HG02870 (cell line): ENCODE measurements around the gene INPP4B.

ENCODE experiments used
- ATAC-seq: cut with Tn5 transposase; IDR thresholded peaks from one replicate; pipeline ENCODE4 v1.9.1; 2021; ENCODE audit warnings: mild to moderate bottlenecking, moderate library complexity; ENCODE audit not compliant: unreplicated experiment

The INPP4B gene

GRCh38 chr4:142393127-142393526, 453.0 kb downstream of the INPP4B start:
- ATAC-seq = no peak

DNA sequence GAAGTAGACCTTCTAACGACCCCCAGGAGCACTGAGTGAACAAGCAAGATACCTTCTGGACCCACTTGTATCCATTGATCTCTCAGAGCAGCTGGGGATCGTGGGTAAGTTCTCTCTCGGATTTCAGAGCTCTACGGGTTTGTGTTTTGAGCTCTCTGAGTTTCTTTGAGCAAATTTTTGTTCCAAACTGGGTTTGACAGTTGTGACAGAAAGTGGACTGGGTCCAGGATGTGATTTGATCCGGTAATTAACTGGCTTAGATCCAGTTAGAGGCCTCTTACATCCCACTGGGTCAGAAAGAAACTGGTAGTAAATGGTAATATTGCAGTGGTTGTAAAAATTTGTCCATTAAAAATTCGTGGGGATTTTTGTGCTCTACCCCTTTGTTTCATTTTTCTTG, 459.2 kb downstream of the INPP4B start:
- ATAC-seq = no peak

DNA sequence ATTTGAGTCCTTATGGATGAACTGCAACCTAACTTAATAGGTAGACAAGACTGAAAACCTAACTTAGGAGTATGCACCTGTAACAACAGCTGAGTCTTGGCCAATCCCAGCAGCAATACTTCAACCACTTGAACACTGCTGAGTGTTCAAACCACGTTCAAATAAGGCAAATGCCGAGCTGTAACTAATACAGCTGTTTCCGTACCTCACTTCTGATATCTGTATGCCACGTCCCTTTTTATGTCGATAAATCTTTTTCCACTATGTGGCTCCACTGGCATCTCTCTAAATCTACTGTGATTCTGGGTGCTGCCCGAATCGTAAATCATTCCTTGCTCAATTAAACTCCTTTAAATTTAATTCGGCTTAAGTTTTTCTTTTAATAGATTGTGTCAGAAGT, 459.7 kb downstream of the INPP4B start:
- ATAC-seq = no peak

- no peak for ATAC-seq
Observed at GRCh38 chr4:142383800-142384470, 462.2 kb downstream of the INPP4B start.

DNA sequence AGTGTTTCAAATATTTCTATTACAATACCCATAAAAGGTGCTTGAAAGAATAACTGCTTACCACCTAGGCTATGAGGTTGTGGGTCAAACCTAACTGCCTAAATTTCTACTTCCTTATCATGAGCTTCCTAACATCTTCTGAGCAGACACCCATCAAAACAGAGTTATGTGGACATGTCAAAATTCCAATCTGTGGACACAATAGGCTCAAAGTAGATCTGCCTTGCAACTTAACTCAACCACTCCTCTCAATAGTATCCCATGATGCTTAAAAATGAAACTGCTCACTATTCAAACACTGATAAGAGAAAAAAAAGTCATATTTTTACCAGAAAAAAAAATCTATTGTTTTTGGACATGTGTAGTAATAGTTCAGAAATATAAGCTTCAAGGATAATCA, 462.7 kb downstream of the INPP4B start:
- ATAC-seq = no peak

- no peak for ATAC-seq
Observed at GRCh38 chr4:142380052-142380602, 466.0 kb downstream of the INPP4B start.

- ATAC-seq = no peak
Observed at GRCh38 chr4:142379277-142380051, 466.6 kb downstream of the INPP4B start.

DNA sequence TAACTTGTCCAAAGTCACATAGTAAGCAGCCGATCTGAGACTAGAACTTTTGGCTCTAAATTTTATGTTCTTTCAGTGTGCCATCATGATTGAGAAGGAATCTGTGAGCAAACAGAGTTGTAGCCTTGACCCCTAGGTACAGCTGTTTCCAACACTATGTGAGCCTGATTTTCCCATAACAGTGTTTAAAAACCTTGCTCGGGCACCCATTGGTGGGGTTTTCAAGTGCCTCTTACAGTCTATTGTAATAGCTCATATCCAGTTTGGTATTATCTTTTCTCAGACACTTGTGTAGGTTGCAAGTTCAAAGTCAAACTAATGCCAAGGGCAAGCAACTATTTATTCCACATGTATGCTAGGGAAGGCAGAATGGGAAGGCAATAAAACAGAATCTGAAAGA, 467.9 kb downstream of the INPP4B start:
- no peak for ATAC-seq

DNA sequence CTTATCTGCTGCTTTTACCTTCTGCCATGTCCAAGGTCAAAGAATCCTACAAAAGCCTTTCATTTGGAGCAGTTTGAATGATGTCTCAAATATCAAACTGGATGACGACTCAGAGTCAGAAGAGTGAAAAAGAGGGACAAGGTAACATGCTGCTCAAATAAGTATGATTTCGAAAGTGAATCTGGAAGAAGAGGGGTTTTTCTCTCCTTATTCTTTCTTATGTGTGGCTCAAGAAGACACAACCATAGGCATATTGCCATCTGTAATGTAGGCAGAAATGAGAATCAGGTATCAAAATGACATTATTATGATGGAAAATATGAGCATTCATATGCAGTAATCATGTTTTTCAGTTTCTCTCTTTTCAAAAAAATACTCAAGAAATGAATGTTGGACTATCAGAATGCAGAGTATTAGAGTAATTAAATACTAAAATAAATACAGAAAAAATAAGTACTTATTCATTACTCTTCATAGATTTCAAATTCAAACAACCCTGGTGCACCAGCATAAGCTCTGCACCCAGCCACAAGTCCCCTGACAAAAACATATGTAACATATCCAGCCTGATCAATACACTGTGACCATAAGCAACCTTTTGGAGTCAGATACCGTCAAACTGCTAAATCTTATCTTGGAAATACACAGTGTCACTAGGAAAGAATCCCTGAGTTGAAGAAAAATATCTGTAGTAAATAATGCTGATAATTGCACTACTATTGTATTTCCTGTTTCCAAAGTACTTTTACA, 468.6 kb downstream of the INPP4B start:
- ATAC-seq = no peak

- ATAC-seq = no peak
Observed at GRCh38 chr4:142376204-142376603, 469.9 kb downstream of the INPP4B start.

DNA sequence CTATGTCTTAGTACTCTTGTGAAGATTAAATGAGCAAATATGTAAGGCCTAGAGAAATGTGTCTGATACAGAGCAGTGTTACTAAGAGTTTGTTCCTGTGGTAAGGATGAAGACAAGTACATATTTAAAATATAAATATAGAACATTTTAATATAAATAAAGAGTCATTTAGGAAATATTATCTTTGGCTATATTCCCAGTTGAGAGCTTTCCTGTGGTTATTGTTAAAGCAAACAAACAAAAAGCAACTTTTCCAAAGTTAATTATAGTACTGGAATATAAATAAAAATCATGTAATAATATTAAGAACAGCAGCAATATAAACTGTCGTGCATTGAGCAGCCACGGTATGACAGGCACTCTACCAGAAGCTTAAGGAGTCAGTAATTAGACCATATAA, 472.5 kb downstream of the INPP4B start:
- no peak for ATAC-seq

DNA sequence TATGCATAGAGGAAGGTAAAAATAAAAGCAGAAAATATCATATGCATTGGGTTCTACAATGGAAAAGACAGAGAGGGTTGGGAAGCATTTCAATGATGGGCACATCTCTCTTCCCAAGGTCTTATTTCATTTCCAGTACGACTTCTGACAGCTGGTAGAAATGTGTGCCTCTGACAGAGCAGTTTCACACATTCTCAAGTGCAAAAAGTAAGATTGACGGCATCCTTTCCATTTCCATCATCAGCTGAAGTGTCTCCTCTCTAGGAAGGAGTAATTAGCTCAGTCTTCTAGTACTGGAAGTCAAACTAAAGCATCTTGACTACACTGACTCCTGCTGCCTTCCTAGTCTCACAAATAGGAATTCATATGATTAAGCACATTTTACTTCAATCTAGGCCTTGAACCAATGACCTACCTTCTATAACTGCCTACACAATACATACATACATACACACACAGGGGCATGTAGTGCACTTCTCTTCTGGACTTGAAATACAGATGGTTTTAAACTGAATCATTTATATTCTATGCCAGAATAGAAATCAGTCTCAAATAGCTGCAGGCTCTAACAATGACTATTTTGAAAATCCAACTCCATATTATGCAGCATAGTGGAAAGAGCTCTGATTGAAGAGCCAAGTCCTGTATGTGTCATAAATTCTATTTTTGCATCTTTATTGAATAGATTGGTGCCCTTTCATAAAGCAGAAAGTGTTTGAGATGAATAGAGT, 473.4 kb downstream of the INPP4B start:
- no peak for ATAC-seq

DNA sequence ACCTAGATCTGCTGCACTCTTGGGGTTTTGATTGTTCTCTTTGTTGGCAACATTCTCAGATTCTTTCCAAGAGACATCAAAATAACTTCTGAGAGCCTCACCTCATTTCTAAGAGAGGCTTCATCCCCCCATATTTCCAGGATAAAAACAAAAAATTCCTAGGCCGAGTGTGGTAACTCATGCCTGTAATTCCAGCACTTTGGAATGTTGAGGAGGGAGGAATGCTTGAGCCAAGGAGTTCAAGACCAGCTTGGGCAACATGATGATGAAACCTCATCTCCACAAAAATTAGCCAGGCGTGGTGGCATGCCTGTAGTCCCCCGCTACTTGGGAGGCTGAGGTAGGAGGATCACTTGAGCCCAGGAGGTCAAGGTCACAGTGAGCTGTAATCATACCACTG, 477.0 kb downstream of the INPP4B start:
- no peak for ATAC-seq

- ATAC-seq = no peak
Observed at GRCh38 chr4:142367418-142368180, 478.5 kb downstream of the INPP4B start.

DNA sequence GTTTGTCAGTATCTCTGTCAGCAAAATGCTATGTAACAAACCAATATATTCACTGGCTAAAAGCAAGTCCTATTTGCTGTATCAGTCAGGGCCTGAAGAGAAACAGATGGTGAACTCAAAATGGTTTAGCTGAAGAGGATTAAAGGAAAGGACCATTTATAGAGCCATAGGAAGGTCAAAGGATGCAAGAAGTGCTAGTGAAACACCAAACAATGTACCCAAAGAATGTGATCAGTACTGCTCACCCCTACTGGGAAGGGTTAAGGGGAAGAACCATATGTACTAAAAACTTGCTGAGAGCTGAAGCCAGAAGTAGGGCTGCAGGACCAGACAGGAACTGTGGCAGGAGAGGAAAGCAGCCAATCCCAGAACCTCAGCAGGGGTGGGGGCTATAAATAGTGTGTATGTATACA, 479.3 kb downstream of the INPP4B start:
- ATAC-seq = no peak

DNA sequence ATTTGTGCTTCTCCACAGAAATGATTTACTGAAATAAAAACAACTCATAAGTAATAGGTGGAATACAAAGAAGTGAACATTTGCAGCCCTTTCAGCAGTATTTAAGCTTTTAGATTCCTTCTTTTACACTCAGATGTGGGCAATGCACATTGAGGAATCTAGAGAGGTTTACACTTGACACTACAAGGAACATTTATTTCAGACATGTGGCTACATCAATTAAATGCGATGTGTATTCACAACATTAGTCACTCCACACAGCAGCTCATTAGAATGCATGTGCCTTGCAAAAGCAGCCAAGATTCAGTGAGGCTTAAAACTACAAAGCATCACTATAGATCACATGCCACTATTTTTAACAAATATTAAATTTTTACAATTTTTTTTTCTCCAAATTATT, 480.7 kb downstream of the INPP4B start:
- no peak for ATAC-seq

DNA sequence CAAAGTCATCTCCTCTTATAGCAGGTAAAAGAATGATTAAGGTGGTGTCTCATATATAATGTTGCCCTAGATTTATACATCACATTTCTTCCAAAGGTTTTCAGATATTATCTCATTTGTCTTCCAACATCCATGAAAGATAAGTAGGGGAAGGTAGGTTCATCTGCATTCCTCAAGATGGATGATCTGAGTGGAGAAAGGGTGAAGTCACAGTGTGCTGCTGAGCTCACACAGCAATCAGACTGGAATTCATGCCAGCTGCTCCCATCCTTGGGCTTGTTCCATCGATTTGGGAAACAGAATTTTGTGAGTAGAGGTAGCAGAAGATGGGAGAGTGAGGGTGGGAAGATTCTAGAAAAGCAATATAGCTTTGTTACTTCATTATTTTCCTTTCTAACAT, 482.4 kb downstream of the INPP4B start:
- ATAC-seq = no peak

DNA sequence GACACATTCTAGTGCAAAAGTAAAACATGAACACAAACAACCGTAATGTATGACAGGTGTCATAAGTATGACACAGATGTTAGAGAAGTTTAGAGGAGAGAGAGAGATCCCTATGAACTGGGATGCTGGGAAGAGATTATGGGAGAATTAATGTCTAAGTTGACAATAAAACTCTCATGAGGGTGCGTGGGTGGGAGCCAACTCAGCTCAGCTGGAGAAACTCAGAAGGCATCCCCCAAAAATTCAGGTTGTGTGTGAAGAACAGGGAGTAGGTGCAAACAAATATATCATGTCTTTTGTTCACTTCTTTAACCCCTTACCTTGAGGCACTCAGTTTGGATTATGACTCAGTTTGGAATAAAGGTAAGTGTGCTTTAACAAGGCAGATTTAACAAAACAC, 484.1 kb downstream of the INPP4B start:
- ATAC-seq = no peak

GRCh38 chr4:142360657-142361056, 485.4 kb downstream of the INPP4B start:
- no peak for ATAC-seq

DNA sequence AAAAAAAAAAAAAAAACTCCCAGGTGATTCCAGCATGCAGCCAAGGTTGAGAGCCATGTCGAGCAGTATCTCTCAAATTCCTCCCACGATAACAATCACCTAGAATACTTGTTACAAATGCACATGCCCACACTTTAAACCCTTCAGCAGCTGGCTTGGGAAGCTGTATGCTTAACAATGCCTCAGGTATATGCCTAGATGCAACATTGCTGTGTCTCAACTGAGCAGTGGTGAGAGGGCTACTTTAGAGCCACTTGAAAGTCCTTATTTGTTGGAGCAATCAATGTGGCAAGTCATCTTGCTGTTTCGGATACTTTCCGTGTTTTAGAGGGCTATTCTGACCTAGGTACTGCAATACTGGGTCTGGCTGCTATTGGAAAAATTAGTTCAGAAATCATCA, 487.4 kb downstream of the INPP4B start:
- ATAC-seq = no peak
